Ovary (tissue), 3 donors: Measurements from ENCODE around the gene DNAI1.

Experiments used
- CTCF ChIP-seq, 3 donors: fragments of 450-650 bp in 2 of 3; fragments of 200-600 bp in 1 of 3; IDR thresholded peaks; one replicate each; pipeline versions ENCODE4 v1.5.1 to v1.8.0; 2016 to 2022; ENCODE audit warnings: antibody characterized with exemption in 3 of 3, mild to moderate bottlenecking in 1 of 3
- EP300 ChIP-seq: sonication (generic); formaldehyde crosslinking; IDR thresholded peaks from one replicate; pipeline ENCODE4 v1.6.1; 2017; ENCODE audit warnings: antibody characterized with exemption
- POLR2A ChIP-seq: fragments of 450-650 bp; IDR thresholded peaks from one replicate; pipeline ENCODE4 v1.6.1; 2017; ENCODE audit warnings: antibody characterized with exemption, mild to moderate bottlenecking, moderate library complexity
- donor health status: DM: no; HTN: no; CAD: no.

DNA sequence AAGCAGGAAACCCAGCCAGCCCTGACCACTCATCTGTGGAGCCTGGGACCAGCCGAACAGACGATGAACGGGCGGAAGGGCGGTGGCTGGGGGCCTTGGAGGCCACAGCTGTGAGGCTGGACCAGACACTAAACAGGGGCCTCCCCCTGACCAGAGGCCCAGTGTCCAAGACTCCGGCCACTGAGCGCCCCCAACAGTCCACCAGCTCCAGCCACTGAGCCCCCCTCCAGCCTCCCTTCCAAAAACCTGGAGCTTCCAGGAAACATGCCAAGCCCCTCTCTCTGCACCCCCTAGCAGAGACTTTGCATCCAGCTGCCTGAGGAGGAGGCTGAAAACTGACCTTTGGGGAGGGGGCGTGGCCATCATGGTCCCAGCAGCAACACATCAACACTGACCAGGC lies 107.7 kb downstream of the DNAI1 start:
- TF ChIP-seq CTCF (IDR thresholded peaks at IDR 0.05) (no peak), EP300 (no peak), POLR2A (no peak)
